Stomach (tissue), 4 donors: ENCODE data around the gene AGL.
"Not testable (repeated sequence)": the region's sequence is repeated elsewhere in the genome, so short reads cannot be mapped to it uniquely, and the experiment has no call there.

Experiments used
- CTCF ChIP-seq, 7 experiments: fragments of 450-650 bp in 4 of 7; fragments of 200-600 bp in 3 of 7; sonication (generic) in 3 of 7; IDR thresholded peaks; one replicate each; pipeline ENCODE4 v1.5.1; 2016 to 2019; ENCODE audit warnings: antibody characterized with exemption in 7 of 7, control low read depth in 2 of 7, mild to moderate bottlenecking in 1 of 7
- EP300 ChIP-seq: sonication (generic); formaldehyde crosslinking; IDR thresholded peaks from one replicate; pipeline ENCODE4 v1.6.1; 2017; ENCODE audit warnings: antibody characterized with exemption
- POLR2A ChIP-seq, 4 donors: fragments of 450-650 bp; IDR thresholded peaks; one replicate each; pipeline ENCODE4 v1.6.1; 2016; ENCODE audit warnings: antibody characterized with exemption in 4 of 4, control low read depth in 2 of 4, mild to moderate bottlenecking in 1 of 4, moderate library complexity in 1 of 4

- not testable (repeated sequence) for TF ChIP-seq EP300; CTCF (IDR thresholded peaks at IDR 0.05); POLR2A (IDR thresholded peaks at IDR 0.05)
These were observed 6.9 kb downstream of the AGL start for GRCh38 chr1:99857041-99857440.
